GM21360 (cell line): ENCODE results near the gene NCOA1.
"Not testable (repeated sequence)": the region's sequence is repeated elsewhere in the genome, so short reads cannot be mapped to it uniquely, and the experiment has no call there.

Experiments
- ATAC-seq: cut with Tn5 transposase; IDR thresholded peaks from one replicate; pipeline ENCODE4 v1.9.1; 2021; ENCODE audit warnings: mild to moderate bottlenecking, moderate library complexity; ENCODE audit not compliant: unreplicated experiment

NCOA1 gene

DNA sequence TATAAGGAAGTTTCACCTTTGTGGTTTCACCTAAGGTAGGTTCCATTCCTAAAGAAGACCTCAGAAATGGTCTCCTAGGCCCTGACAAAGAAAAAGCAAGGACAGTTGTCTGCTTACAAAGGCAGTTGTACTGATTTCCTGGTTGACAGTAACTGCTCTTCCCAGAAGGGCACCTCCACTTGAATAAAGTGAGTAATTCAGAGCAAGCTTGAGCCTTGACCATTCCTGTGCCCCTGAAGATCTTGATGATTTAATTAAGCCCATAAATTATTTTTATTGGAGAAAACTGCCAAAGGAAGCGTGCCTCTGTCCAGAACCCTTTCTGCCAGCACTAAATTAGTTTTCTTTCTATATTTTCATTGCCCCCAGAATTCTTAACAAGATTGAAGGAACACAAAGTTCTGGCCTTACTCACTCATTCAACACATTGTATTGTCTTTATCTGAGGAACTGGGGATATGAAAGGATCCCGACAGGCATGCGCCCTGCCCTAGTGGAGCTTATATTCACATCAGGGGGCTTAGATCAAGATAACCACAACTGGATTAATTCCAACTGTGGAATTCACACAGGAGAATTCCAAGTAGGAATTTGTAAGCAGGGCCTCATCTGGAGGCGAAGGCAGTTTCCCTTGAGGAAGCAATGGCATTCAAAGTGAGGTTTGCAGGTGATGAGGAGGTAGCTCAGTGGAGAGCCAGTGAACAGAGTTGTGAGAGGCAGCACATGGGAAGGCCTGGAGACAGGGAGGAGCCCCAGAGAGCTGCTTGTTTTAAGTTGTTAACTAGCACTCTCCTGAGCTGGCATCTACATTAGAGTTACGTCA is 280.9 kb downstream of the NCOA1 start:
- no peak for ATAC-seq

DNA sequence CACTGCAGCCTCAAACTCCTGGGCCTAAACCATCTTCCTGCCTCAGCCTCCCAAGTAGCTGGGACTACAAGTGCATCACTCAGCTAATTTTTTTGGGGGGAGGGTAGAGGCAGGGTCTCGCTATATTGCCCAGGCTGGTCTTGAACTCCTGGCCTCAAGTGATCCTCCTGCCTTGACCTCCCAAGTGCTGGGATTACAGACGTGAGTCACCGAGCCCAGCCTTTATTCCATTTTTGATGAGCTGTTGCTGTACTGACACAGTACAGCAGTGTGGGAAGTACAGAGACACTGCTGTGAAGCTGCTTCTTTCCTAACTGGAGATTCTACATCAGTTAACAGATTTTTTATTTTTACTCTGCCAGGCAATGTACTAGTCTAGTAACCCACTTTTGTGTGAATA is 283.3 kb downstream of the NCOA1 start:
- no peak for ATAC-seq

DNA sequence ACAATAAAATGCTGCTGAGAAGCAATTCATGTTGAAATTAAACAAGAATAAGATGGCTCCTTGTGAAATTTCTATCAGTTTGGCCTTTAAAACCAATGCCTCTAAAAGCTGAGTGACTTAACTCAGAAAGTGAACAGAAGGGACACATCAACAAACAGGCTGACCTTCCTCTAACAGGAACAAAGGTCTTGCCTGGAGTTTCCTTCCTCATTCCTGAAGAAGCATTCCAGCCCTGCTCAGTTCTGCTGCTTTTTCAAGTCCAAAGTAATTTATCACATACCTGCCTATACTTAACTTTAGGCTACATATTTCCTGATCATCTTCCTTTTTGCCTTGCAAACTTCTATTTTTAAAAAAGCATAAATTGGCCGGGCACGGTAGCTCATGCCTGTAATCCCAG is 288.1 kb downstream of the NCOA1 start:
- ATAC-seq = no peak

DNA sequence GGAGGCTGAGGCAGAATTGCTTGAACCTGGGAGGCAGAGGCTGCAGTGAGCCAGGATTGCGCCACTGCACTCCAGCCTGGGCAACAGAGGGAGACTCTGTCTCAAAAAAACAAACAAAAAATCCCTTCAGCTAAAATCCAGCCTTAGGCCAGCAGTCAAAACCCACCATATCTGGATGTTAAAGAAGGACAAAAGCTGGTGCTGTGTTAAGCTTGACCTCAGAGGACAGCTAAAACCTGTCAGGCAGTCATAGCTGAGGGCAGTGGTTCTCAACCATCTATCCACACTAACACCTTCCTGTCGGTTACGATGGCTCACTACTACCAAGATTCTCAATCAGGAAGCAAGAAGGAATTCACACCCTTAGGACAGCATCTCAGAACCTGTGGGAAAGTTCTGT is 292.6 kb downstream of the NCOA1 start:
- no peak for ATAC-seq

DNA sequence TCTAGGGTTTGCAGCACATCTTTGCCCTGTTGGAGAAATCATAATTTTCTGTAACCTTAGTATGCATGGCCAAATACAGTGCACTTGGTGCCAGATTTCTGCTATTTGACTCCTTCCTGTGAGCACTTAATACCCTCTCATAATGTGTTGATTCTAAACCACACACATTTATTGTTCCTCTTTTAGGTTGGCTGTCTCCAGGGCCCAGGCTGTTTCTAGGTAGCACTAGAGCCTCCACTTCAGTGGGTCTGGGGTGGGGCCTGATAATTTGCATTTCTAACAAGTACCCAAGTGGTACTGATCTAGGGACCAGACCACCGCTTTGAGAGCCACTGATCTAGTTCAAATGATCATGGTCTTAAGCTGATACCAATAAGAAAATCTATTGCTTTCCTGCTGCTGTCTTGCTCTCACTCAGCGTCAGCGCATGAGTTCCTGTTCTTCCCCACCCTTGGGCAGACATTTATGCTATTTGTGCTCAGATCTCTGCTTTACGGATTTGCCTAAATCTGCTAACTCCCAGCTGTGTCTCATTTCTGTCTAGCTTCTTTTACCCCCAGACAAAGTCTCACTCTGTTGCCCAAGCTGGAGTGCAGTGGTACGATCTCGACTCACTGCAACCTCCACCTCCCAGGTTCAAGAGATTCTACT is 294.7 kb downstream of the NCOA1 start:
- no peak for ATAC-seq

DNA sequence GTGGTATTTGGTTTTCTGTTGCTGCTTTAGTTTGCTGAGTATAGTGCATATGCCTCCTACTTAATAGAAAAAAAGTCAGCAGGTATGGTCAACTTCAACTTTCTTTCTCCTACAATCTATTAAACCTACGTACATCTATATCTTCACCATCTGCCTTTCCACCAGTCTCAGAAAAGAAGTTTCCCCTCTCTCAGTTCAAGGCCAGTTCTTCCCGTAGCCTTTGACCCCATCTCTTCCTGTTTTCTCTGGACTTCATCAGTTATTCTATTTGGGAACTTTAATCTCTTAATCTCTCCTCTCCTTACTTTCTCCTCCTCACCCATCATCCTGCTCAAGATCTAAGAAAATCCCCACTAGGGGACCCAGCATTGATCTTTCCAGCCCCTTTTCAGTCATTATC is 296.5 kb downstream of the NCOA1 start:
- ATAC-seq = no peak

DNA sequence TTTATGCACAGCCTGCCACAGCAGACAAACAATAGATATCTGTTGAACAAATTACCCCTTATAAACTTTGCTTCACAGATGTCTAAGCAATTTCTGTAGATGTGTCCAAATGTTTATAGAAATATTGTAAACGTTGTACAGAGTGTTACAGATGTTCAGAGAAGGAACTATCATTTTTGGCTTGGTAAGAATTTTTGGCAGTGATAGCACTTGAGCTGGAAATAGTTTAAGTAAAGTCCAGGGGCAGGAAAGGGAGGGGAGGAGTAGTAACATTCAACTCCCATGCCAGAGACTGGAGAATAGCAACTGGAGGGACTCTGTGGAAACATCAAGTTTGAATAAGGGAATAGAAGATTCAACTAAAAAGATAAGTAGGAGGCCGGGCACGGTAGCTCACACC is 297.8 kb downstream of the NCOA1 start:
- no peak for ATAC-seq

DNA sequence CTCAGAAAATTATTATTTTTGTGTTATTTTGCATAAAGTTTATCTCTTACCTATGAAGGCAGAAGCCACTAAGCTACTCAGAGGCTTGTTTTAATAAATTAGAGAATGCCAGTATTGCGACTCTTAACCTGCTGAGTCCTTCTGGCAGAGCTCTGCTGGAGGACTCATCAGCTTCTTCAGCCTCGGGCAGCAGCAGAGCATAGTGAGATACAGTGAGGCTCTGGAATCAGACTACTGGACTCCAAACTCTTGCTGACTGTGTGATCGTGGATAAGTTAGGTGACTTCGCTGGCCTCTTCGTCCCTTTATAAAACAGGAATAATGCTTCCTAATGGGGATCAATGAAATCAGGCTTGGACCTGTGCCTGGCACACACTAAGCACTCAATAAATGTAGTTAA is 300.4 kb downstream of the NCOA1 start:
- no peak for ATAC-seq

DNA sequence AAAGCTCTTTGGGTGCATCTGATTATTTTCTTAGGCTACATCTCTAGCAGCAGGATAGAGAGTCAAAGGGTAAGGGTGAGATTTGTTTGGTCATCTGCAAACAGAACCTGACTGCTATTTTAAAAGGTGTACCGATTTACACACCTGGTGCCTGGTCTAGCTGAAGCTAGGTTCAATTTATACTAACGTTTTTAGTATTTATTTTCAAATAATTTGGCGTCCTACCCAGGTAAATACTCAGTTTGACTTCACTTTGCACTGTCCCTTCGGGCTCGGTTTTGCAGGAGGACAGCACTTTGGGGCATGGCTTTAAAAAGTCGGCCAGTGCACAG is 301.5 kb downstream of the NCOA1 start:
- ATAC-seq = no peak

DNA sequence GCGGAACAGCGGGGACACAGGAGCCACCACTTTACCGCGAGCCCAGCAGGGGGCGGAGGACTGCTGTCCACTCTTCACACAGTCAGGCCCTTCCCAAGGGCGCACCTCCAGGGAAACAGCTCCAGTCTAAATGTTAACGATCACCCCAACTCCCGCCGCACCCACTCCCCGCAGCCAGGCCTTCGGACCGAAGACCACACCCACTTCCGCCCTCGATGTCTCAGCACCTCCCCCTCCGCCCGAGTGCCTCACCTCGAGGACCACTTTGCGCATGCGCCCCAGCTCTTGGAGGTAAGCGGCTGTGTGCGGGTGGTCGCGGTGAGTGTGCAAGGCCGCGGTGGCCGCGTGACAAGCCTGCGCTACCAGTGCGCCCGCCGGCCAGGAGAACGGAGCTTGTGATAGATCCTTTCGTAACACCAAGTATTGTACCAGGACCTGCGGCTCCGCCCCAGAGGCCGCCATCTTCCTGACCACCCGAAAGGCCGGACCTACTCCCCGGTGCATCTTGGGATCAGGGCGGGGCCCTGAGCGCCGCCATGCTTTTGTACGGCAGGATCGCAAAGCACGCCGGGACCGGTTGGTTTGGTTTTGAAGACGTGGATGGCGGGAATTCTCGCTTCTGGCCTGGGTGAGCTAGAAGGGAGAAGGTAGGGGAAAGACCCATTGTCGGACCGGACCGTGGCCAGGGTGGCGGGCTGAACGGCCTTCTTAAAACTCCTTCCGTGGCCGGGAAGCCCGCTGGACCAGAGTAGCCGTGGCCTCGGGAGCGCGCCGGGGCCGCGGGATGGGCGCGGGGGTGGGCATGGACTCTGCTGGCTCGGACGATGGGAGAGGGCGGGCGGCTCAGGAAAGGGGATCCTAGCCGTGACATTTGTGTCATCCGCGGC is 302.1 kb downstream of the NCOA1 start, which contains the start of the genes CENPO and PTRHD1:
TSS of gene CENPO (plus strand) at position 552 of the 887 bp plus-strand sequence. CDS start 495 bp downstream, outside the sequence.
TSS of gene PTRHD1 (minus strand) at position 518 of the 887 bp plus-strand sequence. CDS start at position 504, 14 bp downstream.
- peak; percentile 85 for ATAC-seq

DNA sequence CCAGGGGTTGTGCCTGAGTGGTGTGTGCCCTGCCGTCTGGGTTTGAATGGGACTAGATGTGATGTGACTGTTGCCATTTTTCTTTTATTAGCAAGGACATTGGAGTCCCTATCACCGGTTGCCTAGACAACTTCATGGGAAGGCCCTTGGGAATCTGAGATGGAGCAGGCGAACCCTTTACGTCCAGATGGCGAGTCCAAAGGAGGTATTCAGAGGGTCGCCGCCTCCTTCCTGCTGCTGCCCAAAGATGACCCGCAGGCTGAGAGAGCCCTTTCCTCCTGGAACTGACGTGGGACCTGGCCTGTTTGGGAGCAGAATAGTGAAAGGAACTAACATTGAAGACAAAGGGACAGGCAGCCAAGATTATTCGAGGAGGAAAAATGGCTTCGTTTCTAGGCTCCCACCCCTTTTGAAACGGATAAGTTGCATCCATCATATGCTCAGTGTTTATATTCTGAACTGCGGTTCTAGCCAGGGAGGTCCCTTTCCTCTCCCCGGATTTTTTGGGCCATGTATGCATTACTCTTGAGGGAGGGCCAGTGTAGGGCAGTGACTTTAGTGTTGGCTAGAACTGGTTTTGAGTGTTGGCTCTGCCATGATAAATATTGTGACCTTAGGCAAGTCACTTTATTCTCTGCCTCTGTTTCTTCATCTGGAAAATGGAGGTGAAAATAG is 302.8 kb downstream of the NCOA1 start:
- no peak for ATAC-seq

DNA sequence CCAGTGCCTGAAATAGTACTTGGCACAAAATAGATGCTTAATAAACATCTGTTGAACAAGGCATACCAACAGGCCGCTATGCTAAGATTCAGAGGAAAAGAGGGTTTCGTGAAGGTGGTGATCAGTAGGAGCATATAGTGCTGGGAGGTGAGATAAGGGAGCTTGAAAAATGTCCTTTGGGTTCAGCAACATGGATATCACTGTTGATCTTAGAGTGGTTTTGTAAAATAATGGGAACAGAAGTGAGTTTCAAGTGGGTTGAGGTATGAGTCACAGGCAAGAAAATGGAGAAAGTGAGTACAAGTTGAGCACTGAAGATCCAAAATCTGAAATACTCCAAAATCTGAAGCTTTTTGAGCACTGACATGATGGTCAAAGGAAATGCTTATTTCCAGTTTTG is 306.6 kb downstream of the NCOA1 start:
- no peak for ATAC-seq

DNA sequence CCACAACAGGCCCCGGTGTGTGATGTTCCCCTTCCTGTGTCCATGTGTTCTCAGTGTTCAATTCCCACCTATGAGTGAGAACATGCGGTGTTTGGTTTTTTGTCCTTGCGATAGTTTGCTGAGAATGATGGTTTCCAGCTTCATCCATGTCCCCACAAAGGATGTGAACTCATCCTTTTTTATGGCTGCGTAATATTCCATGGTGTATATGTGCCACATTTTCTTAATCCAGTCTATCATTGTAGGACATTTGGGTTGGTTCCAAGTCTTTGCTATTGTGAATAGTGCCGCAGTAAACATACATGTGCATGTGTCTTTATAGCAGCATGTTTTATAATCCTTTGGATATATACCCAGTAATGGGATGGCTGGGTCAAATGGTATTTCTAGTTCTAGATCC is 309.4 kb downstream of the NCOA1 start:
- not testable (repeated sequence) for ATAC-seq

DNA sequence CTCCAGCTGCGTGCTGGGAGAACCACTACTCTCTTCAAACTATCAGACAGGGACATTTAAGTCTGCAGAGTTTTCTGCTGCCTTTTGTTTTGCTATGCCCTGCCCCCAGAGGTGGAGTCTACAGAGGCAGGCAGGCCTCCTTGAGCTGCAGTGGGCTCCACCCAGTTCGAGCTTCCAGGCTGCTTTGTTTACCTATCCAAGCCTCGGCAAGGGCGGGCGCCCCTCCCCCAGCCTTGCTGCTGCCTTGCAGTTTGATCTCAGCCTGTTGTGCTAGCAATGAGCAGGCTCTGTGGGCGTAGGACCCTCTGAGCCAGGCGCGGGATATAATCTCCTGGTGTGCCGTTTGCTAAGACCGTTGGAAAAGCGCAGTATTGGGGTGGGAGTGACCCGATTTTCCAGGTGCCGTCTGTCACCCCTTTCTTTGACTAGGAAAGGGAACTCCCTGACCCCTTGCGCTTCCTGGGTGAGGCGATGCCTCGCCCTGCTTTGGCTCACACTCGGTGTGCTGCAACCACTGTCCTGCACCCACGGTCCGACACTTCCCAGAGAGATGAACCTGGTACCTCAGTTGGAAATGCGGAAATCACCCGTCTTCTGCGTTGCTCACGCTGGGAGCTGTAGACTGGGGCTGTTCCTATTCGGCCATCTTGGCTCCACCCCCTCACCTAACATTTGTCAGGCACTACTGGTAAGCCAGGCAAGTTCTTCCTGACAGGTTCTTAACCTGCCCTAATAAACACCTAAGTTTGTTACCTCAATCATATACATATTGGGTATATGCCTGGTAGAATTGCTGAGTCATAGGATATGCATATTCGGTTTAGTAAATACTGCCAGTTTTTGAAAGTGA is 315.0 kb downstream of the NCOA1 start:
- not testable (repeated sequence) for ATAC-seq

DNA sequence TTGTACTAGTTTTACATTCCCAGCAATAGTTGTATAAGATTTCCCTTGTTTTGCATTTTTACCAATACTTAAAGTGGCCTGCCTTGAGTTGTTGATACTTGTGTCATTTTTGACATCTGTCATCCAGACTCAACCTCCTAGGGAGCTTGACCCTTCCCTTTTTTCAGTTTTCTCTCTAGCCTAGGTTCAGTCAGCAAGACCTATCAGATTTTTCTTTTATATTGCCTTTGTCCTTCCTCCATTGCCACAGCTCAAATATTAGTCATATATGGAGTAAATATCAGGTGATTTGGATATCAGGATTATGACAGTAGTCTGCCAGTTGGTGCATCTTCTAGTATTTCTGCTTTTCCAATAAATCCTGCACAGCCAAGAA is 315.6 kb downstream of the NCOA1 start:
- no peak for ATAC-seq

DNA sequence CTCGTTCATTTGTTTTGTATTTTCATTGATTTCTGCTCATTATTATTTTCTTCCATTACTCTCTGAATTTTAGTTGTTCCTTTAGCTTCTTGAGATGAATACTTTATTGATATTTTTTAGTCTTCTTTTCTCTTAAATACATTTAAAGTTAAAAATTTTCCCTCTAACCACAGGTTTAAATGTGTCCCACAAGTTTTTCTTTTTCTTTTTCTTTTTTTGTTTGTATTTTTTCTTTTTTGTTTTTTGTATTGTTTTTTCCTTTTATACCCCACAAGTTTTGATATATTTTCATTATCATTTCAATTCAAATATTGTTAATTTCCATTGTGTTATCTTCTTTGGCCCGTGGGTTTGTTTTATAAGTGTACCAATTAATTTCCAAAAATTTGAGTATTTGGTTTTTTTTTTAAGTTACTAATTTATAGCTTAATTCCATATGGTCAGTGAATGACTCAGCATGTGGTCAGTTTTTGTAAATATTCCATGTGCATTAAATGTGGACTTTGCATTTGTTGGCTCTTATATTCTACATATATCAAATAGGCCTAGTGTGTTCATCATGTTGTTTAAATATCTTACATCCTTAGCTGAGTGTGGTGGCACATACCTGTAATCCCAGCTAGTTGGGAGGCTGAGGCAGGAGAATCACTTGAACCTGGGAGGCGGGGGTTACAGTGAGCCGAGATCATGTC is 318.4 kb downstream of the NCOA1 start:
- ATAC-seq = no peak

DNA sequence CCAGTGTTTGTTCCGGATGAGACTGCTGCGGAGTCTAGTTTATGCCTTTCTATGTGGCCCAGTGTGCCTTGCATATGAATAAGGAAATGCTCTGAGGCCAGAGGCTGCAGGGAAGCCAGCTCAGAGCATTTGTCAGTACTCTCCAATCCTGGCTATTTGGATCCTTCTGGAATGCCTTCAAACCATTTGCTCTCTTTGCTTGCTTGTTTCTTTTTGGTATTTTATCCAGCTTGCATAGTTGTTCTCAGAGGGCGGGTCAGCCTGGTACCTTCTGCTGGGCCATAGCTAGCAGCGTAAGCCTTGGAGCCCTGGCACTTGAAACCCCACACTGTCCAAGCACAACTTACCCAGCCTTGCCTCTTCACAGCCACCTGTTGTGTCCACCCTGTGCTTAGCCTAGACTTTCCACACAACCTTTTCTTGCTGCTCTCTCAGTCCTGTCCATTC is 322.7 kb downstream of the NCOA1 start:
- no peak for ATAC-seq

DNA sequence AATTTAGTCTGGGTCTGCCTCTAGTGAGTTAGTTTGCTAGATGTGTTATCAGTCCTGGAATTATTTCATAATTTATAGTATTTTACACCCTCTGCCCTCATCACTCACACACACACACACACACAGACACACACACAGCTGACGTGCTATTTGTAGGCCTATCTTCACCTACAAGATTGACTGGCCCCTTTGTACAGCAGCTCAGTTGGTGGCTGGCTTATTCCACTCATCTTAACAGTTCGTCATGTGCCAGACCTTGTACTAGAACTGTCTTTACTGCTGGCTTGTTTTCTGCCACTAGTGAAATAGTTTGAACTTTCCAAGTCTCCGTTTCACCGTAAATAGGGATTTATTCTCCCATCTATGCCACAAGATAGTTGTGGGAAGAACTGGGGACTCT is 323.5 kb downstream of the NCOA1 start:
- no peak for ATAC-seq

DNA sequence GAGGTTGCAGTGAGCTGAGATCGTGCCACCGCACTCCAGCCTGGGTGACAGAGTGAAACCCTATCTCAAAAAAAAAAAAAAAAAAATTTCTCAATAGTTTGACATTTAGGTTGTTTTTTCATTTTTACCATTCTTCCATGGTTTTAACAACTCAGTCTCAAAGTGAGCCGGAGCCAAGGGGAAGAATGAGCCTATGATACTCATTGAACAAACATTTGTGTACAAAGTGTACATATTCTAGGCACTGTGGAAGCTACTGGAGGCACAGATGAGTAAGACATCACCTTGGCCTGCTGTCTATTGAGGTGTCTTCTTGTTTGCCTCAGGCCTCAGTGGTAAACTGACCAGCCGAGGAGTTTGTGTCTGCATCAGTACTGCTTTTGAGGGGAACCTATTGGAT is 324.1 kb downstream of the NCOA1 start:
- no peak for ATAC-seq
